Measurements from ENCODE around the gene LMBRD2. TPM values are rescaled to one million over a fixed set of nuclear protein-coding genes. Genes with fewer than 3 reads are reported as not detected.

The LMBRD2 gene
- polyA plus RNA-seq, 3 donors, result 2.1 to 6.4 (median 2.3) TPM

DNA sequence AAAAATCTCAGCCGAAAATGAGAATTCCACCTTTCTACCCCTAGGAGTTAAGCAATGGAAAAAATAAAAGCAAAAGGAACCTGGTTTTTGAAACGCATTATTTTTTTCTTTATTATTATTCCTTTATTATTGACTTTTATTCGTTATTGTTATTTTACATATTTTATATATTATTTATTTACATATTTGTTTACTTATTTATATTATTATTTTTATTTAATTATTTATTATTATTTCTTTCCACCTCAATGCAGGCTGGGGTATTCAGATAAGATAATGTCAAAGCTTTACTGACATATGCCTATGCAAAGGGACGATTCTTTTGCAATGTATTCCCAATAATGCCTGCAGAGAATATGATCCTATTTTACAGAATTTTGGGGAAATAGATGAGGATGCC is 101.7 kb downstream of the LMBRD2 start:
- no peaks in the 10 kb centered on the region for H3K4me1 ChIP-seq (ENCODE audit: control insufficient read depth in 1 of 2, insufficient read depth in 2 of 2, low read length in 2 of 2)
- H3K4me2 ChIP-seq (replicated peaks; ENCODE audit: extremely low read depth, low read length, poor library complexity, severe bottlenecking), result no peak overlapping the region
- H3K79me2 ChIP-seq (ENCODE audit: insufficient read depth, low read length), result no peaks in the 10 kb centered on the region
- no peaks in the 10 kb centered on the region for H3K36me3 ChIP-seq (replicated peaks in 1 of 2; ENCODE audit: control insufficient read depth in 1 of 2, insufficient read depth in 2 of 2, low read length in 2 of 2)
- H3K27ac ChIP-seq (ENCODE audit: low read depth in 1 of 2, low read length in 2 of 2), result no peak overlapping the region
- H3K4me3 Mint-ChIP-seq, result no peak overlapping the region
- H3K9ac ChIP-seq (ENCODE audit: insufficient read depth, low read length, poor library complexity, severe bottlenecking), result no peak overlapping the region
- H2AFZ ChIP-seq (ENCODE audit: insufficient read depth, low read depth, low read length, poor library complexity, severe bottlenecking), result no peak overlapping the region
- intact Hi-C loops (cut with micrococcal nuclease), result no loop called here
- peaks cover 0 to 1% (median 0%) of the 10 kb centered on the region in 3 donors for H3K27me3 Mint-ChIP-seq (ENCODE audit: low read depth in 3 of 3)
- no peak overlapping the region for H3K27ac Mint-ChIP-seq
- no peak for DNase-seq
- H3K27me3 ChIP-seq (ENCODE audit: control insufficient read depth in 2 of 2, insufficient read depth in 2 of 2, low read length in 2 of 2), result no peaks in the 10 kb centered on the region
- no peaks in the 10 kb centered on the region for H4K20me1 ChIP-seq (ENCODE audit: insufficient read depth, low read length)
- no CpG with 5 or more reads among the region's 4 CpGs for WGBS (ENCODE audit: insufficient coverage)
- H3K4me3 ChIP-seq (replicated peaks in 1 of 3; ENCODE audit: low read depth in 2 of 3, low read length in 3 of 3), result no peak overlapping the region
- peaks cover 0 to 6% (median 0%) of the 10 kb centered on the region in 7 donors for H3K9me3 Mint-ChIP-seq
- peaks cover 13% of the 10 kb centered on the region for H3K4me1 Mint-ChIP-seq
- no peaks in the 10 kb centered on the region for H3K9me3 ChIP-seq (replicated peaks in 1 of 2; ENCODE audit: control insufficient read depth in 1 of 2, insufficient read depth in 1 of 2, low read length in 2 of 2)
- H3K36me3 Mint-ChIP-seq, result no peaks in the 10 kb centered on the region
- TF ChIP-seq, protein P1, sequence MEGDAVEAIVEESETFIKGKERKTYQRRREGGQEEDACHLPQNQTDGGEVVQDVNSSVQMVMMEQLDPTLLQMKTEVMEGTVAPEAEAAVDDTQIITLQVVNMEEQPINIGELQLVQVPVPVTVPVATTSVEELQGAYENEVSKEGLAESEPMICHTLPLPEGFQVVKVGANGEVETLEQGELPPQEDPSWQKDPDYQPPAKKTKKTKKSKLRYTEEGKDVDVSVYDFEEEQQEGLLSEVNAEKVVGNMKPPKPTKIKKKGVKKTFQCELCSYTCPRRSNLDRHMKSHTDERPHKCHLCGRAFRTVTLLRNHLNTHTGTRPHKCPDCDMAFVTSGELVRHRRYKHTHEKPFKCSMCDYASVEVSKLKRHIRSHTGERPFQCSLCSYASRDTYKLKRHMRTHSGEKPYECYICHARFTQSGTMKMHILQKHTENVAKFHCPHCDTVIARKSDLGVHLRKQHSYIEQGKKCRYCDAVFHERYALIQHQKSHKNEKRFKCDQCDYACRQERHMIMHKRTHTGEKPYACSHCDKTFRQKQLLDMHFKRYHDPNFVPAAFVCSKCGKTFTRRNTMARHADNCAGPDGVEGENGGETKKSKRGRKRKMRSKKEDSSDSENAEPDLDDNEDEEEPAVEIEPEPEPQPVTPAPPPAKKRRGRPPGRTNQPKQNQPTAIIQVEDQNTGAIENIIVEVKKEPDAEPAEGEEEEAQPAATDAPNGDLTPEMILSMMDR (IDR thresholded peaks at IDR 0.05), result no peak

Small RNA genes within 50 kb of the gene (small RNA-seq; reads per million reads assigned to genes)
- gene AC016612.1 (ENCODE audit: insufficient read length, low read depth) (not detected), gene MIR580 (ENCODE audit: insufficient read length, low read depth) (2.4 reads per million, percentile 7 among the genes with 10 or more reads in this experiment), gene RNU6-1305P (ENCODE audit: insufficient read length, low read depth) (not detected)

Other genes starting within 250 kb of the LMBRD2 start
- not detected for gene CAPSL, start 213.3 kb downstream of the LMBRD2 start, polyA plus RNA-seq
- not detected for gene UGT3A1, start 160.5 kb downstream of the LMBRD2 start, polyA plus RNA-seq
- gene UGT3A2, start 85.0 kb downstream of the LMBRD2 start, polyA plus RNA-seq, result not detected
- 10 to 100 TPM; 14.4 to 18.0 (median 15.5) TPM for gene SKP2, start 224 bp upstream of the LMBRD2 start, polyA plus RNA-seq
- 1 to 10 TPM; 2.6 to 5.9 (median 3.3) TPM for gene NADK2, start 90.0 kb upstream of the LMBRD2 start, polyA plus RNA-seq
- gene RANBP3L, start 150.0 kb upstream of the LMBRD2 start, polyA plus RNA-seq, result not detected